ENCODE results near the gene GPRC5B.

Gene GPRC5B

DNA sequence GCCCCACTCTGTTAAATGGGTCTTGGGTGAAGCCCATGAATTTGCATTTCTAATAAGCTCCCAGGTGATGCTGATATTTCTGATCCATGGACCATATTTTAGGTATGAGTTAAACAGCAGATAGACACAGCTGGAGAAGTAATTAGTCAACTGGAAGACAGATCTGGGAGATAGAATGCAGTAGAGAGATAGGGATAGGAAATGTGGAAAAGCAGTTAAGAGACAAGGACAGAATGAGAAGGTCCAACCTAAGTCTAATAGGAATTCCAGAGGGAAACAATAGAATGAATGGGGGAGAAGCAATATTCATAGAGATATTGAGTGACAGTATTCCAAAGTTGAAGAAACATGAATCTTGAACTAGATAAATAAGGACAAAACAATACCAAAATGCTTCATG lies 71.7 kb downstream of the GPRC5B start:
- Mint-ChIP-seq H3K36me3 (ENCODE audit: low read depth) (no peaks in the 10 kb centered on the region), H3K4me1 (ENCODE audit: low read depth) (no peaks in the 10 kb centered on the region), H3K4me3 (no peak overlapping the region), H3K27me3 (ENCODE audit: low read depth) (no peaks in the 10 kb centered on the region), H3K9me3 (peaks cover 5% of the 10 kb centered on the region), H3K27ac (no peak overlapping the region)
- no peak for DNase-seq (ENCODE audit: low spot score)

GRCh38 chr16:19810817-19811731 lies 73.6 kb downstream of the GPRC5B start:
- no peaks in the 10 kb centered on the region for H3K36me3 Mint-ChIP-seq (ENCODE audit: low read depth)
- H3K27ac Mint-ChIP-seq: no peak overlapping the region
- DNase-seq (ENCODE audit: low spot score): no peak
- no peaks in the 10 kb centered on the region for H3K4me1 Mint-ChIP-seq (ENCODE audit: low read depth)
- H3K4me3 Mint-ChIP-seq: no peak overlapping the region
- H3K9me3 Mint-ChIP-seq: peaks cover 6% of the 10 kb centered on the region
- H3K27me3 Mint-ChIP-seq (ENCODE audit: low read depth): no peaks in the 10 kb centered on the region

- Mint-ChIP-seq H3K4me3 (no peak overlapping the region), H3K27me3 (ENCODE audit: low read depth) (no peaks in the 10 kb centered on the region), H3K27ac (no peak overlapping the region), H3K9me3 (peaks cover 19% of the 10 kb centered on the region), H3K4me1 (ENCODE audit: low read depth) (peaks cover 6% of the 10 kb centered on the region), H3K36me3 (ENCODE audit: low read depth) (peaks cover 11% of the 10 kb centered on the region)
- DNase-seq (ENCODE audit: low spot score): no peak
Measured at GRCh38 chr16:19809693-19810092, 75.0 kb downstream of the GPRC5B start.

- no peak for DNase-seq (ENCODE audit: low spot score)
- H3K36me3 Mint-ChIP-seq (ENCODE audit: low read depth): peaks cover 11% of the 10 kb centered on the region
- peaks cover 9% of the 10 kb centered on the region for H3K4me1 Mint-ChIP-seq (ENCODE audit: low read depth)
- H3K27me3 Mint-ChIP-seq (ENCODE audit: low read depth): no peaks in the 10 kb centered on the region
- no peak overlapping the region for H3K27ac Mint-ChIP-seq
- H3K9me3 Mint-ChIP-seq: peaks cover 19% of the 10 kb centered on the region
- no peak overlapping the region for H3K4me3 Mint-ChIP-seq
Measured at GRCh38 chr16:19809121-19809635, 75.5 kb downstream of the GPRC5B start.

DNA sequence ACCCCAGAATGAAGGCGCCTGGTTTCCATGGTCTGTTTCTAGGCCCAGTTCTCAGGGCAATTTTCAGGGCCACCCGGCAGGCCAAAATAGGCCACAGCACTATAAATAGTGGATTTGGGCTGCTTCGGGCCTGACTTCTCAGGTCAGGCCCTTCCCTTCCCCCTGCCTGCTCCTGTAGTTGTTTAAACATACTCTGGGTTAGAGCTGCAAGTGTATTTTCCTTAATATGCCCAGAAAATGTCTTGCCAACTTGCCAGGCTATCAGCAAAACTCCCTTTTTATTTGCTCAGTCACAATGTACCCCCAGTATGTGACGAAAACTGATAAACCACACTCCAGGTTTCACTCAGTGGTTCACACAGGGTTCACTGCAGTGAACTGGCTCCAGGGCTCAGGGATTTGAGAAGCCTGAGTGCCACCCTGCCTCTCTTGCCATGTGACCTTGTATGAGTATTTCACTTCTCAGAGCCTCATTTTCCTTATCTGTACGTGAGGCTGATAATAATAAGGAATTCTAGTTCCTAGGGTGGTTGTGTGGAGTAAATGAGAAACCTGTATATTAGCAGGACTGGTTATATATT lies 76.5 kb downstream of the GPRC5B start:
- Mint-ChIP-seq H3K4me1 (ENCODE audit: low read depth) (peaks cover 9% of the 10 kb centered on the region), H3K27me3 (ENCODE audit: low read depth) (no peaks in the 10 kb centered on the region), H3K9me3 (peaks cover 17% of the 10 kb centered on the region), H3K4me3 (no peak overlapping the region), H3K27ac (no peak overlapping the region), H3K36me3 (ENCODE audit: low read depth) (peaks cover 11% of the 10 kb centered on the region)
- DNase-seq (ENCODE audit: low spot score): no peak

All from T-helper 2 cell treated with Interferon-gamma antibody and Interleukin-4, amounts not matched to agents 5 μg/mL and 100 μg/mL, for 36 hours (primary cell).